ENCODE measurements around the gene EPB41. TPM values are rescaled to one million over a fixed set of nuclear protein-coding genes. Genes with fewer than 3 reads are reported as not detected.

Gene EPB41
- total and polyA plus RNA-seq, 2 of the 4 experiments (the other 2 are of a cell fraction), result 4.6 to 10.0 TPM

DNA sequence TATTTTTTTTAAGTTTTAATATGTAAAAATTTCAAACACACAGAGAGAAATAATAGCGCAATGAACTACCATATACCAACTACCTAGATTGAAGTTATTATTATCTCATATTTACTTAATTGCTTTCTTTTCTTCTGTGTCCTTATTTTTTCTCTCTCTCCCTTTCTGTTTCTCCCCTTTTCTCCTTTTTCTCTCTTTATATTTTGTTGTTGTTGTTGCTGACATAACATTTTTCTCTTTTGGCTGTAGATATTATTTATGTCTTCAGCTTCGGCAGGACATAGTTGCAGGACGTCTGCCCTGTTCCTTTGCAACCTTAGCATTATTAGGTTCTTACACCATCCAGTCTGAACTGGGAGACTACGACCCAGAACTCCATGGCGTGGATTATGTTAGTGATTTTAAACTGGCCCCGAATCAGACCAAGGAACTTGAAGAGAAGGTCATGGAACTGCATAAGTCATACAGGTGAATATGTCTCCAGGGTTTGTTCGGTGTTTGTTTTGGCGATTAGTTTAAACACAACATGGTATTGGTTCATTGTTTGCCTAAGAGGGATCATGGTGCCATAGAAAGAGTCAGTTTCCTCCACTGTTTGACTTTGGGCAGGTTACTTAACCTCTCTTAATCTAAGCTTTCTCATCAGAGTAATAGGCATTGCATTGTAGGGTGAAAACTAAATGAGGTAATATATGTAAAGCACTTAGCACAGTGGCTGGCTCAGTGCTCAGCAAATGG, 103.8 kb downstream of the EPB41 start:
- Histone ChIP-seq H3K9ac (ENCODE audit: low read depth, low read length) (no peak overlapping the region), H2BK20ac (ENCODE audit: low read depth, low read length) (no peak overlapping the region), H2AK9ac (replicated peaks; ENCODE audit: low read depth, low read length, poor library complexity) (no peak overlapping the region), H2BK5ac (ENCODE audit: low read depth, low read length, poor library complexity, severe bottlenecking) (no peak overlapping the region), H3K18ac (ENCODE audit: low read depth, low read length) (no peak overlapping the region), H3K23ac (ENCODE audit: low read depth, low read length) (no peak overlapping the region), H2AFZ (replicated peaks; ENCODE audit: low read length, poor library complexity) (no peak overlapping the region), H3K14ac (replicated peaks; ENCODE audit: low read depth, low read length) (no peak overlapping the region), H3K4ac (ENCODE audit: low read depth, low read length) (no peak overlapping the region), H4K20me1 (ENCODE audit: insufficient read depth, low read length) (no peaks in the 10 kb centered on the region), H3K4me2 (ENCODE audit: low read depth, low read length) (no peak overlapping the region), H3K36me3 (ENCODE audit: control insufficient read depth, insufficient read depth, low read length) (no peaks in the 10 kb centered on the region), H2BK15ac (ENCODE audit: low read depth, low read length) (no peak overlapping the region), H3K9me1 (ENCODE audit: insufficient read depth, low read length) (no peaks in the 10 kb centered on the region), H2AK5ac (ENCODE audit: low read depth, low read length) (no peak overlapping the region), H3K4me1 (ENCODE audit: control insufficient read depth, insufficient read depth, low read length) (no peaks in the 10 kb centered on the region), H3K27ac (ENCODE audit: insufficient read depth, low read length) (no peak overlapping the region), H3K56ac (ENCODE audit: extremely low read depth, insufficient read depth, low read length) (no peak overlapping the region), H4K5ac (ENCODE audit: low read depth, low read length) (no peak overlapping the region), H2BK120ac (ENCODE audit: low read depth, low read length) (no peak overlapping the region), H3K4me3 (ENCODE audit: insufficient read depth, low read depth, low read length) (no peak overlapping the region), H3K79me1 (ENCODE audit: low read depth in 1 of 2, low read length in 2 of 2) (no peaks in the 10 kb centered on the region), H4K91ac (ENCODE audit: insufficient read depth, low read depth, low read length) (no peak overlapping the region), H3K27me3 (ENCODE audit: control insufficient read depth, insufficient read depth, low read length) (no peaks in the 10 kb centered on the region), H3K9me3 (ENCODE audit: control insufficient read depth, insufficient read depth, low read length) (no peaks in the 10 kb centered on the region), H4K8ac (ENCODE audit: low read depth in 2 of 2, low read length in 2 of 2) (no peak overlapping the region)
- TF ChIP-seq CHD1 (IDR thresholded peaks at IDR 0.05; ENCODE audit: low read depth, low read length) (no peak), MAFK (IDR thresholded peaks at IDR 0.05; ENCODE audit: low read depth, low read length) (peak; percentile 20; the same call in 1 of the 2 replicates)
- no peak for DNase-seq
- no CpG with 5 or more reads among the region's 8 CpGs for WGBS, 2 experiments (ENCODE audit: extremely low coverage in 2 of 2, insufficient read length in 1 of 2)
- dilution Hi-C loops (cut with HindIII; ENCODE audit: low sequenced_read_pairs, unreplicated experiment) (no loop called here), in situ Hi-C loops (cut with MboI; ENCODE audit: low sequenced_read_pairs) (no loop called here), intact Hi-C loops (cut with micrococcal nuclease) (no loop called here)
- BruUV-seq (replicated peaks), result no TSS peak
- ChIA-PET POLR2A (ENCODE audit: unreplicated experiment) (interaction anchor here (0.6 kb wide), 1 partner anchor 19 kb away, joined by 4 read pairs; no protein-coding TSS in a partner anchor), CTCF (interaction anchor here (1.1 kb wide), 1 partner anchor 136 kb away, joined by 5 read pairs; no protein-coding TSS in a partner anchor)
- no peak for ATAC-seq (ENCODE audit: low read depth)

Measured in IMR-90 (cell line).